T-helper 1 cell treated with Interleukin-12 subunit alpha and Interleukin-12 subunit beta and Interleukin-4 antibody, amounts not matched to agents 30 ng/mL and 1 ng/mL, for 36 hours (primary cell): Measurements from ENCODE around the gene PILRA. TPM values are rescaled to one million over a fixed set of nuclear protein-coding genes. Genes with fewer than 3 reads are reported as not detected.

Source experiments
- total RNA-seq: library from RNA; stranded (reverse); gene quantifications from 2 replicates; pipeline ENCODE4 v1.2.3, GENCODE V29; 2022

The PILRA gene
- total RNA-seq, 1 donor from 2014 or later: 11.8 TPM

Other genes with a start within 250 kb of the PILRA start
- gene MBLAC1, start 246.5 kb upstream of the PILRA start, total RNA-seq: 5.0 and 6.0 TPM in 2 replicates
- 150 and 161 TPM in 2 replicates for gene LAMTOR4, start 224.6 kb upstream of the PILRA start, total RNA-seq
- gene TRAPPC14, start 214.8 kb upstream of the PILRA start, total RNA-seq: 58.1 and 61.1 TPM in 2 replicates
- 2.8 and 3.0 TPM in 2 replicates for gene GAL3ST4, start 204.9 kb upstream of the PILRA start, total RNA-seq
- 4.4 and 5.6 TPM in 2 replicates for gene GPC2, start 196.1 kb upstream of the PILRA start, total RNA-seq
- 33.0 and 38.3 TPM in 2 replicates for gene STAG3, start 195.6 kb upstream of the PILRA start, total RNA-seq
- gene PVRIG, start 153.5 kb upstream of the PILRA start, total RNA-seq: 69.1 and 72.8 TPM in 2 replicates
- not detected in 2 replicates for gene SPDYE3, start 65.8 kb upstream of the PILRA start, total RNA-seq
- 82.4 and 84.7 TPM in 2 replicates for gene PILRB, start 15.4 kb upstream of the PILRA start, total RNA-seq
- 1.8 and 2.4 TPM in 2 replicates for gene ZCWPW1, start 55.2 kb downstream of the PILRA start, total RNA-seq
- 42.3 and 43.4 TPM in 2 replicates for gene MEPCE, start 56.3 kb downstream of the PILRA start, total RNA-seq
- 60.9 and 61.5 TPM in 2 replicates for gene PPP1R35, start 63.0 kb downstream of the PILRA start, total RNA-seq
- 2.5 and 2.9 TPM in 2 replicates for gene SPACDR, start 90.8 kb downstream of the PILRA start, total RNA-seq
- 118 and 125 TPM in 2 replicates for gene TSC22D4, start 105.7 kb downstream of the PILRA start, total RNA-seq
- gene NYAP1, start 110.4 kb downstream of the PILRA start, total RNA-seq: 0.12 TPM in 1 of 2 replicates, not detected in the other
- 58.0 and 62.3 TPM in 2 replicates for gene AGFG2, start 165.7 kb downstream of the PILRA start, total RNA-seq
- gene SAP25, start 200.4 kb downstream of the PILRA start, total RNA-seq: 20.9 and 23.8 TPM in 2 replicates
- gene LRCH4, start 212.6 kb downstream of the PILRA start, total RNA-seq: 171 and 180 TPM in 2 replicates
- 0.66 and 0.85 TPM in 2 replicates for gene FBXO24, start 212.8 kb downstream of the PILRA start, total RNA-seq
- gene PCOLCE, start 228.9 kb downstream of the PILRA start, total RNA-seq: 5.4 and 7.3 TPM in 2 replicates
- 44.0 and 44.4 TPM in 2 replicates for gene MOSPD3, start 239.1 kb downstream of the PILRA start, total RNA-seq